ENCODE data around the gene TMEM250.

TMEM250 gene

DNA sequence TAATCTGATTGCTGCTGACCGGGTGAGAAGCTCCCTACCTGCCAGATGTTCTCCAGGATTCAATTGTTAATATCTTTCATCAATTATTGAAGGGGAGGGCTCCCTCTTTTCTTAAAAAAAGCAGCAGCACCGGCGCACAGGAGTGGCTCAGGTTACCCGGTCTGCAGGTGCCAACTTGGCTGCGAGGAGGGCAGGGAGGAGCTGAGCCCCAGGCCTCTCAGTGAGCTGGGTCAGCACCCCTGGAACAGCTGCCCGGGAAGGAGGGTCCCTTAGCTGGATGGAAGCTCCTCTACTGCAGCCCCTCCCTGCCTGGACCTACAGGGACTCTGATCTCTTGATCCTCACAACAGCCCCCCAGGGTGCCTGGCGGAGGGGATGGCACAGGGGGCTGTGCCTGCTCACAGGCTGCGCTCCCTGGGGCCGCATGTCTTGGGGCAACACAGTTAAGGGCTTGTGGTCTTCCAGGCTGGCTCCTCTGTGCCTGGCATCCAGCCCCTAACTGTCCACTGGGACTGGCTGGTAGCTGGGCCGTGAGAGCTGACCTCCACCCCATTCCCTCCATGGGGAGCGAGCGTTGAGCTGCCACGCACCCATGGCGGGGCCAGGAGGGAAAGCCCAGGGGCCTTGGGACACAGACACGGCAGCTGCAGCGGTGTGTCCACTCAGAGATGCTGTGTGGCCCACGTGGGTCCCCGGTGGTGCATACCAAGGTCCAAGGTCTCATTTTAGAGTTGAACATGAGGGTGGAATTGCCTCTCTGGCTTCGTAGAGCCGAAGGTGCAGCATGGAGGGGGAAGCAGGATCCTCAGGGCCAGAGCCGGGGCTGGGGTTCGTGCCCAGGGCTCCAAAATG is 28.6 kb upstream of the TMEM250 start:
- DNase-seq = no peak

GRCh38 chr9:136146126-136147037 is 27.7 kb upstream of the TMEM250 start:
- no peak for DNase-seq

GRCh38 chr9:136145580-136145979 is 26.9 kb upstream of the TMEM250 start:
- no peak for DNase-seq

DNA sequence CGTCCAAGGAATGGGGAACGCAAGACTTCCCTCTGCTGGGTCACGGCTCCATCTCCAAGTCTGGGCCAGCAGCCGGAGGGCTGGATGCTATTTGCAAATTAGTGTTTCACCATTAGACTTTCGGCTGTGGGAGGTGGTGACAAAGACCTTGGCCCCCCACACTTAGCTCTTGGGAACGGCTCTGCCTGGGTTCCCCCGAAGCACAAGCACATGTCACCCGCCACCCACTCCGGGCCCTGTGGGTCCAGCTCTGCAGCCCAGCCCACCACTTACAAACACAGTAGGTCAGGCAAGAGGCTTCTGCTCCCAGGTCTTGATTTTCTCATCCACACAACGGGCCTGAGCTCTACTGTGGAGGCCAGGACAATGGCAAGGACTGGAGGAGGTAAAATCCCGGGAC is 25.8 kb upstream of the TMEM250 start:
- no peak for DNase-seq

GRCh38 chr9:136143215-136144001 is 24.7 kb upstream of the TMEM250 start:
- DNase-seq = no peak

DNA sequence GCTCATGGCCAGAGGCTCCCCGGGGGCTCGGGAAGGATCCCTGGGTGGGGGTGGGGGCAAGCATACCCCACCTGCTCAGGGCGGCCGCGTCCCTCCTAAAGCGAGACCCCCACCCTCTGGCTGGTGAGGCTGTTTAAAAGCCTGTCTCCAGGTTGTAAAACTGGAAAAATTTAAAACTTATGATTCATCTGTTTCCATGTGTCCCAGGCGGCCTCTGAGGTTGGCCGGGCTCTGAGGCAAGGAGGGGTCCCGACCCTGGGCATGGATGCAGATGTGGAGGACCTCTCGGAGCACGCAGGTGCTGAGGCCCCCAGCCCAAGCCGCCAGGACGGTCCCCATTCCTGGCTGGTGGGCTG is 24.2 kb upstream of the TMEM250 start:
- DNase-seq = no peak

GRCh38 chr9:136142414-136142796 is 23.7 kb upstream of the TMEM250 start:
- no peak for DNase-seq

- DNase-seq = no peak
Measured at GRCh38 chr9:136141682-136142413, 23.2 kb upstream of the TMEM250 start.

- DNase-seq = no peak
Measured at GRCh38 chr9:136140966-136141365, 22.3 kb upstream of the TMEM250 start.

GRCh38 chr9:136140046-136140445 is 21.4 kb upstream of the TMEM250 start:
- no peak for DNase-seq

DNA sequence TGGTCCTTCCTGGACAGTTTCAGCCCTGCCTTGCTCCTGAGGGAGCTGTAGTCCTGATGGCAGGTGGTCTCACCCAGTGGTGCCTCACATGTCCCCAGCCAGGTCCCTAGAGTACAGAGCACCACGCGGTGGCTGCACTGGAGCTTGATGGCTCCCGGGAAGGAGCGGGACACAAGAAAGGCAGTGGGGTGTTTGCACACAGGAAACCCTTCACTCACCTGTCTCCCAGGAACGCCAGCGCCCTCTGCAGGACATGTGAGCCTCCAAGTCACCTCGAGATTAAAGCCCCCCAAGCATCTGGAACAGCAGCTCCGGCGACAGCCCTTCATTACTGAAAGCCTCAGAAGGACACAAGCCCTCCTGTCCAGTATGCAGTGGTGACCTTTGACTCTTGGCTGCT is 19.9 kb upstream of the TMEM250 start:
- DNase-seq = peak; percentile 12

GRCh38 chr9:136137321-136138265 is 18.9 kb upstream of the TMEM250 start:
- no peak for DNase-seq

DNA sequence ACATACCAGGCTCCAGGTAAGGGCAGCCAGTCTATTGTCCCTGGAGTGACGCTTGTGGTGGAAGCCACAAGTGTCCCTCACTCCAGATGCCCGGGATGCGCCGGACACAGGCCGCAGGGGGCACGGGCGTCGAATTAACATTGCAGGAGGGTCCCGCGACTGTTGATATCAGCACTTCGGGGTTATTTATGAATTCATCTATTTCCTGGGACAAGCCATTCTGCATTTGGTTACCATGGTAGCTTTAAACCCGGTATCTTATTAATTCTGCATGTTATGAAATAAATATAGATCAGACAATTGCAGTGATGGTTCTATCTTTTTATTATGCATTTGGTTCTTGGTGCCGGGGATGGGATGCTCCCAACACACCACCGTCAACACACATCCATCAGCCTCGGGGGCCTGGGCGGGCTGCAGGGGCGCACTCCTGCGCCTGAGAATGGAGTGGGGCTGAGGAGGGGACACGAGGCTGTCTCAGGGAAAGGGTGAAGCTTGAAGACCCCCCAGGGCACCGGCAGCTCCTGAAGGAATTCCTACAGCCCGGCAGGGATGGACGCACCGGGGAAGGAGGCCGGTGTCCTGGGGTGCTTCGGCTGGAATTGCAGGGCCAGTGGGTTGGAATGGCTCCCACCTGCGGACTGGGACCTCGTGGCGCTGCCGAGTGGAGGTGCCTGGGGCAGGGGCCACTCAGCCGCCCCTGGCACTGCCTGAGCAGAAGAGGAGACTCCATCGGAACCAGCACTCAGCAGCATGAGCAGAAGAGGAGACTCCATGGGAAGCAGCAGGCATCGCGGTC is 17.7 kb upstream of the TMEM250 start:
- DNase-seq = no peak

- DNase-seq = no peak
Measured at GRCh38 chr9:136135326-136136126, 16.9 kb upstream of the TMEM250 start.

DNA sequence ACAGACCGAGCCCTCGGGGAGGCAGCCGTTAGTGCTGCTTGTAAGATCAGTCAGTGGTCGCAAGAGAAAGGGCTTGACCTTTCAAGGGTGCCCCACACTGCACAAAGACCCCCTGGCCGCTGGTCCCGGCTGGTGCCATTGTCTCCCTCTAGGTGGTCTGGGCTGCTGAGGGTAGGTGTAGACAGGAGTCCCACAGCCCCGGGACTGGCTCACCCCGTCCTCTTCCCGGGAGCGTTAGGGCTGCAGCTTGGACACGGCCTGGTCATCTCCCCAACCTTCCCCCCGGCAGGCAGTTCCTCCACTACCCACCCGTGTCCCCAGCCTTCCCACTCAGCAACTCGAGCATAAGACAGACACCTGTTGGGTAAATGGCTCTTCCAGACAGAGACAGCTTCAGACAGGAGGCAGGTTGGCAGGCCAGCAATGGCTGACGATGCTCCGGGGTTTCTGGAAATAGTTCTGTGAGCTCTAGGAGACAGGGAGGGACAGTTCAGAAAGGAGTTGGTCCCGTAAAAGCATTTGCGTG is 15.3 kb upstream of the TMEM250 start:
- no peak for DNase-seq

GRCh38 chr9:136133191-136133958 is 14.7 kb upstream of the TMEM250 start:
- DNase-seq = peak; percentile 39

DNA sequence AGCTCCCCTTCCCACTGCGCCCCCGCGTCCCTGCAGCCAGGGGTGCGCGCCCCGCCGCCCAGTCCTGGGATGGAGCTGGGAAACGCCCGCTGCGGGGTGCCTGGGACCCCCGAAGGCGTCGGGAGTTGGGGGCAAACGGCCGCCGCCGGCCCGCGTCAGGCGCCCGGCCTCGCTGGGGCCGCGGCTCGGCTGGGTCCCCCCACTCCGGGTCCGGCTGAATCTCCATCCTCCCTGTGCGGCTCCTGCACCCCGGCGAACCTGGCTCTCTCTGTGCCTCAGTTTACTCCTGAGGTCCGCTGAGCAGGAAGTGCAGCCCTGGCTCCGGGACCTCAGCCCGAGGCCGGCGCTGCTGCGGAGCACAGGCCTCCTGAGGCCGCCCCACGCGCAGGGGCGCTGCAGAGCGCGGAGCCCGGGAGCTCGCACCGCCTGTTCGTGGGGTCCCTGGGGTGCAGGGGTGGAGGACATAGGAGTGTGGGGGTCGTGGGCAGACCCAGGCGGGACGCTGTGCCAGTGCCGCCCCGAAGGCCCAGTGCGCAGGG is 13.9 kb upstream of the TMEM250 start:
- DNase-seq = no peak
